Measurements from ENCODE around the gene CD36.

DNA sequence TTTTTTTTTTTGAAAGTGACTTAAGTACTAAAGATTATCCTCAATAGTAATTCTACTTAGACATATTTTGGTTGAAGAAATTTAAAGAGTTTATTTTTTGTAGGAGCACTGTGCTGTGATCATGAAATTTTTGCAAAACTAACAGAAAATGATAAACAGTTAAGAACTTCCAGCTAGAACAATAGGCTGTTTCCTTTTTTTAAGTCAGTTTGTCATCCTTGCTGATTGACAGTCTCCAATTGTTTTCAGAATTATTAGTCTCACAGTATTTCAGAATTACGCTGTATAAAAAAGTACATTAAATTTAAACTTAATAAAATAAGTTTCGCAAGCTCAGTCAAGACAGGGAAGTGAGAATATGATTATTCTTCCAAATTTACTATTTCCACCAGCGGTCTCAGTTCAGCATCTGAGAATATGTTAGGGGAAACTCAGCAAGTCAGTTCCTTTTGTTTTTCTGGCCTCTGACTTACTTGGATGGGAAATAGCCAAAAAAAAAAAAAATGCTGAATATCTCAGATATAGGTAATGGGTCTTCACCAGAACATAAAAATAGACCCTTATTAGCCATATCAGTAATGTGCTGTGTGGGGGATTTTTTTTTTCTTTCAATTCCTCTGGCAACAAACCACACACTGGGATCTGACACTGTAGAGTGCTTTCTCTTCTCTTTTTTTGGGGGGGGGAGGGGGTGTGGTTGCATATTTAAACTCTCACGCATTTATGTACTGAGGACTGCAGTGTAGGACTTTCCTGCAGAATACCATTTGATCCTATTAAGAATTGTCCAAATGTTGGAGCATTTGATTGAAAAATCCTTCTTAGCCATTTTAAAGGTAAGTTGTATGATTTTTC, at the start of gene CD36:
- TF ChIP-seq, protein P1, sequence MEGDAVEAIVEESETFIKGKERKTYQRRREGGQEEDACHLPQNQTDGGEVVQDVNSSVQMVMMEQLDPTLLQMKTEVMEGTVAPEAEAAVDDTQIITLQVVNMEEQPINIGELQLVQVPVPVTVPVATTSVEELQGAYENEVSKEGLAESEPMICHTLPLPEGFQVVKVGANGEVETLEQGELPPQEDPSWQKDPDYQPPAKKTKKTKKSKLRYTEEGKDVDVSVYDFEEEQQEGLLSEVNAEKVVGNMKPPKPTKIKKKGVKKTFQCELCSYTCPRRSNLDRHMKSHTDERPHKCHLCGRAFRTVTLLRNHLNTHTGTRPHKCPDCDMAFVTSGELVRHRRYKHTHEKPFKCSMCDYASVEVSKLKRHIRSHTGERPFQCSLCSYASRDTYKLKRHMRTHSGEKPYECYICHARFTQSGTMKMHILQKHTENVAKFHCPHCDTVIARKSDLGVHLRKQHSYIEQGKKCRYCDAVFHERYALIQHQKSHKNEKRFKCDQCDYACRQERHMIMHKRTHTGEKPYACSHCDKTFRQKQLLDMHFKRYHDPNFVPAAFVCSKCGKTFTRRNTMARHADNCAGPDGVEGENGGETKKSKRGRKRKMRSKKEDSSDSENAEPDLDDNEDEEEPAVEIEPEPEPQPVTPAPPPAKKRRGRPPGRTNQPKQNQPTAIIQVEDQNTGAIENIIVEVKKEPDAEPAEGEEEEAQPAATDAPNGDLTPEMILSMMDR (conservative IDR thresholded peaks at IDR 0.05; ENCODE audit: low read depth, low read length): no peak
- TF ChIP-seq EZH2 (IDR thresholded peaks at IDR 0.05; ENCODE audit: borderline replicate concordance, low read depth, low read length, poor library complexity, severe bottlenecking): no peak
